ENCODE measurements around the gene BCKDHB. TPM values are rescaled to one million over a fixed set of nuclear protein-coding genes. Genes with fewer than 3 reads are reported as not detected.

Gene BCKDHB
- total RNA-seq, 1 experiment from 2014 or later, result 17.7 TPM

- POLR2A ChIA-PET, result interaction anchor here (0.6 to 0.9 kb wide), 2 partner anchors 12 to 70 kb away, joined by 3 read pairs; no protein-coding TSS in a partner anchor
- H3K27me3 Mint-ChIP-seq (ENCODE audit: insufficient read depth, unreplicated experiment), result no peaks in the 10 kb centered on the region
- intact Hi-C loops (cut with micrococcal nuclease), result no loop called here
- peaks cover 10% of the 10 kb centered on the region for H3K9me3 Mint-ChIP-seq (ENCODE audit: unreplicated experiment)
- no peak overlapping the region for H3K4me3 Mint-ChIP-seq (ENCODE audit: unreplicated experiment)
- no peaks in the 10 kb centered on the region for H3K36me3 Mint-ChIP-seq (ENCODE audit: insufficient read depth, unreplicated experiment)
- no peak for DNase-seq (ENCODE audit: unreplicated experiment)
- H3K27ac Mint-ChIP-seq (ENCODE audit: low read depth, unreplicated experiment), result no peak overlapping the region
- no peak for TF ChIP-seq CTCF (IDR thresholded peaks at IDR 0.05; ENCODE audit: unreplicated experiment)
- peaks cover 5% of the 10 kb centered on the region for H3K4me1 Mint-ChIP-seq (ENCODE audit: insufficient read depth, unreplicated experiment)
- BruUV-seq (replicated peaks), result no TSS peak
- CTCF ChIA-PET, result no interaction called here
Observed at GRCh38 chr6:80314531-80314930, 208.1 kb downstream of the BCKDHB start.

- no peak for TF ChIP-seq CTCF (IDR thresholded peaks at IDR 0.05; ENCODE audit: unreplicated experiment)
- BruUV-seq (replicated peaks), result no TSS peak
- intact Hi-C loops (cut with micrococcal nuclease), result no loop called here
- peaks cover 5% of the 10 kb centered on the region for H3K4me1 Mint-ChIP-seq (ENCODE audit: insufficient read depth, unreplicated experiment)
- POLR2A ChIA-PET, result interaction anchor here (0.6 kb wide), 1 partner anchor 64 kb away, joined by 3 read pairs; no protein-coding TSS in a partner anchor
- no peak overlapping the region for H3K4me3 Mint-ChIP-seq (ENCODE audit: unreplicated experiment)
- no peak overlapping the region for H3K27ac Mint-ChIP-seq (ENCODE audit: low read depth, unreplicated experiment)
- no peak for DNase-seq (ENCODE audit: unreplicated experiment)
- H3K9me3 Mint-ChIP-seq (ENCODE audit: unreplicated experiment), result peaks cover 10% of the 10 kb centered on the region
- H3K27me3 Mint-ChIP-seq (ENCODE audit: insufficient read depth, unreplicated experiment), result no peaks in the 10 kb centered on the region
- CTCF ChIA-PET, result interaction anchor here (0.7 kb wide), 1 partner anchor 36 kb away, joined by 3 read pairs; no protein-coding TSS in a partner anchor
- H3K36me3 Mint-ChIP-seq (ENCODE audit: insufficient read depth, unreplicated experiment), result no peaks in the 10 kb centered on the region
Observed at GRCh38 chr6:80316686-80317231, 210.3 kb downstream of the BCKDHB start.

- TF ChIP-seq CTCF (IDR thresholded peaks at IDR 0.05; ENCODE audit: unreplicated experiment), result no peak
- CTCF ChIA-PET, result interaction anchor here (0.9 kb wide), 1 partner anchor 31 kb away, joined by 3 read pairs; no protein-coding TSS in a partner anchor
- POLR2A ChIA-PET, result interaction anchor here (0.7 to 0.9 kb wide), 2 partner anchors 9 to 38 kb away, joined by 3 read pairs; no protein-coding TSS in a partner anchor
- H3K27me3 Mint-ChIP-seq (ENCODE audit: insufficient read depth, unreplicated experiment), result no peaks in the 10 kb centered on the region
- BruUV-seq (replicated peaks), result no TSS peak
- intact Hi-C loops (cut with micrococcal nuclease), result no loop called here
- peaks cover 5% of the 10 kb centered on the region for H3K4me1 Mint-ChIP-seq (ENCODE audit: insufficient read depth, unreplicated experiment)
- H3K36me3 Mint-ChIP-seq (ENCODE audit: insufficient read depth, unreplicated experiment), result no peaks in the 10 kb centered on the region
- no peak overlapping the region for H3K27ac Mint-ChIP-seq (ENCODE audit: low read depth, unreplicated experiment)
- peak; percentile 27 for DNase-seq (ENCODE audit: unreplicated experiment)
- no peaks in the 10 kb centered on the region for H3K9me3 Mint-ChIP-seq (ENCODE audit: unreplicated experiment)
- H3K4me3 Mint-ChIP-seq (ENCODE audit: unreplicated experiment), result no peak overlapping the region
Observed at GRCh38 chr6:80319196-80319595, 212.7 kb downstream of the BCKDHB start.

GRCh38 chr6:80321011-80321410 lies 214.5 kb downstream of the BCKDHB start:
- no peaks in the 10 kb centered on the region for H3K27me3 Mint-ChIP-seq (ENCODE audit: insufficient read depth, unreplicated experiment)
- CTCF ChIA-PET, result no interaction called here
- no peaks in the 10 kb centered on the region for H3K36me3 Mint-ChIP-seq (ENCODE audit: insufficient read depth, unreplicated experiment)
- POLR2A ChIA-PET, result no interaction called here
- no peaks in the 10 kb centered on the region for H3K9me3 Mint-ChIP-seq (ENCODE audit: unreplicated experiment)
- no peak for DNase-seq (ENCODE audit: unreplicated experiment)
- H3K4me1 Mint-ChIP-seq (ENCODE audit: insufficient read depth, unreplicated experiment), result peaks cover 5% of the 10 kb centered on the region
- BruUV-seq (replicated peaks), result no TSS peak
- no peak overlapping the region for H3K27ac Mint-ChIP-seq (ENCODE audit: low read depth, unreplicated experiment)
- intact Hi-C loops (cut with micrococcal nuclease), result no loop called here
- H3K4me3 Mint-ChIP-seq (ENCODE audit: unreplicated experiment), result no peak overlapping the region
- TF ChIP-seq CTCF (IDR thresholded peaks at IDR 0.05; ENCODE audit: unreplicated experiment), result no peak
